Endothelial cell of umbilical vein (primary cell): ENCODE results near the gene A3GALT2. TPM values are rescaled to one million over a fixed set of nuclear protein-coding genes. Genes with fewer than 3 reads are reported as not detected.

Experiments
- BruUV-seq: library from RNA; stranded (reverse); fragments of 400-500 nt; replicated peaks from 2 replicates; lab custom pipeline; 2021; lab: Mats Ljungman, UMichigan
- CTCF ChIA-PET: fragments of 300-600, 350-600 bp; sonication (Branson Sonifier 250); formaldehyde crosslinking; loops from one replicate; lab custom pipeline; 2021; ENCODE audit warnings: antibody characterized with exemption, inconsistent platforms; lab: Charles Lee
- POLR2A ChIA-PET: fragments of 300-600, 350-600 bp; sonication (Branson Sonifier 250); formaldehyde crosslinking; loops from one replicate; lab custom pipeline; 2021; ENCODE audit warnings: antibody characterized with exemption, inconsistent platforms; lab: Charles Lee
- DNase-seq: peaks from one replicate; pipeline ENCODE4 v3.0.0-alpha.2; 2011; ENCODE audit warnings: low read depth, low spot score
- FAIRE-seq: peaks from 2 replicates; lab custom pipeline; 2011; peaks lifted over from hg19 to GRCh38; lab: Jason Lieb, UNC
- H2AFZ ChIP-seq: 2 replicates; pipeline ENCODE4 v1.6.0; 2012; ENCODE audit warnings: low read depth, low read length, control low read depth, inconsistent platforms
- H3K27ac ChIP-seq: 2 replicates; pipeline ENCODE4 v1.5.1; 2011; ENCODE audit warnings: low read depth, mild to moderate bottlenecking, control low read depth, low read length, moderate library complexity; ENCODE audit not compliant: insufficient read depth
- H3K27me3 ChIP-seq, 2 experiments: 2 replicates each; pipeline versions ENCODE4 v1.6.0 to v1.6.1; 2011; ENCODE audit warnings: low read length in 2 of 2, mixed read lengths in 1 of 2; ENCODE audit not compliant: control insufficient read depth in 2 of 2, insufficient read depth in 2 of 2
- H3K36me3 ChIP-seq, 2 experiments: 2 replicates in 1 of 2; 3 replicates in 1 of 2; pipeline ENCODE4 v1.5.1; 2011; ENCODE audit warnings: low read length in 2 of 2, mild to moderate bottlenecking in 1 of 2, moderate library complexity in 1 of 2; ENCODE audit not compliant: control insufficient read depth in 2 of 2, insufficient read depth in 2 of 2; ENCODE audit errors: extremely low read depth in 1 of 2
- H3K4me1 ChIP-seq: 3 replicates; pipeline ENCODE4 v1.5.1; 2011; ENCODE audit warnings: mild to moderate bottlenecking, low read length; ENCODE audit not compliant: control insufficient read depth, insufficient read depth; ENCODE audit errors: extremely low read depth
- H3K4me2 ChIP-seq: 2 replicates; pipeline ENCODE4 v1.6.1; 2011; ENCODE audit warnings: low read length, control low read depth, mixed read lengths; ENCODE audit not compliant: insufficient read depth
- H3K4me3 ChIP-seq, 3 experiments: fragments of 200-600 bp in 1 of 3; sonication (generic), shearing (Covaris generic) in 1 of 3; replicated peaks in 1 of 3; 2 replicates each; pipeline ENCODE4 v1.5.1; 2011 to 2016; ENCODE audit warnings: control low read depth in 3 of 3, low read length in 3 of 3, mild to moderate bottlenecking in 2 of 3, inconsistent platforms in 1 of 3, low read depth in 1 of 3, moderate library complexity in 1 of 3; ENCODE audit not compliant: insufficient read depth in 1 of 3
- H3K79me2 ChIP-seq: 2 replicates; pipeline ENCODE4 v1.6.0; 2012; ENCODE audit warnings: low read length, inconsistent platforms; ENCODE audit not compliant: control insufficient read depth, insufficient read depth
- H3K9ac ChIP-seq: replicated peaks from 2 replicates; pipeline ENCODE3; 2011; ENCODE audit warnings: low read length, control low read depth; ENCODE audit not compliant: insufficient read depth; ENCODE audit errors: extremely low read depth
- H3K9me1 ChIP-seq: replicated peaks from 3 replicates; pipeline ENCODE4 v1.6.0; 2011; ENCODE audit warnings: mild to moderate bottlenecking, low read length; ENCODE audit not compliant: control insufficient read depth, insufficient read depth; ENCODE audit errors: extremely low read depth
- H3K9me3 ChIP-seq: replicated peaks from 2 replicates; pipeline ENCODE4 v1.5.1; 2012; ENCODE audit warnings: low read length, inconsistent platforms; ENCODE audit not compliant: control insufficient read depth, insufficient read depth
- H4K20me1 ChIP-seq: replicated peaks from 2 replicates; pipeline ENCODE3; 2011; ENCODE audit warnings: mild to moderate bottlenecking, low read length; ENCODE audit not compliant: control insufficient read depth, insufficient read depth; ENCODE audit errors: extremely low read depth
- EZH2 ChIP-seq: IDR thresholded peaks from 2 replicates; pipeline ENCODE4 v1.6.1; 2012; ENCODE audit warnings: borderline replicate concordance, low read depth, mild to moderate bottlenecking, moderate library complexity, low read length, inconsistent platforms; ENCODE audit not compliant: severe bottlenecking
- FOS ChIP-seq: IDR thresholded peaks from 2 replicates; pipeline ENCODE4 v1.6.1; 2011; ENCODE audit warnings: mild to moderate bottlenecking, low read length, moderate library complexity, borderline replicate concordance; ENCODE audit not compliant: insufficient read depth
- GATA2 ChIP-seq: IDR thresholded peaks from 2 replicates; pipeline ENCODE4 v1.7.0; 2011; ENCODE audit warnings: low read depth, mild to moderate bottlenecking, moderate library complexity, mixed read lengths, low read length; ENCODE audit not compliant: insufficient read length, insufficient read depth
- JUN ChIP-seq: IDR thresholded peaks from 2 replicates; pipeline ENCODE4 v1.6.1; 2011; ENCODE audit warnings: borderline replicate concordance, low read depth; ENCODE audit not compliant: insufficient read length, insufficient read depth
- MYC ChIP-seq: IDR thresholded peaks from one replicate; pipeline ENCODE4 v1.6.1; 2011; ENCODE audit warnings: mild to moderate bottlenecking, low read depth, low read length
- POLR2A ChIP-seq: IDR thresholded peaks from 2 replicates; pipeline ENCODE4 v1.6.1; 2012; ENCODE audit warnings: low read depth, mild to moderate bottlenecking, control low read depth, low read length
- POLR2AphosphoS5 ChIP-seq: IDR thresholded peaks from 2 replicates; pipeline ENCODE4 v1.6.1; 2012; ENCODE audit warnings: low read depth, mild to moderate bottlenecking, control low read depth, low read length, moderate library complexity; ENCODE audit not compliant: insufficient read depth
- dilution Hi-C: fragments of 300-500 bp; cut with MboI; formaldehyde crosslinking; loops from one replicate; pipeline ENCODE4 v1.15.0; 2019; ENCODE audit warnings: low sequenced_read_pairs; ENCODE audit not compliant: extremely low pct_ligation_motif_present
- intact Hi-C: fragments of 100-400 bp; cut with micrococcal nuclease; formaldehyde crosslinking; loops from one replicate; pipeline ENCODE4 v1.10.0; 2022
- polyA plus RNA-seq, 4 experiments: library from polyadenylated mRNA; depleted of rRNA in 3 of 4; stranded (reverse) in 3 of 4; unstranded in 1 of 4; fragments of >200 nt; gene quantifications; 2 replicates each; pipeline versions ENCODE4 v1.2.1 to v1.2.3, GENCODE V29; 2011 to 2012; ENCODE audit warnings: missing spikeins in 1 of 4
- total RNA-seq: library from RNA; stranded (reverse); gene quantifications from 2 replicates; pipeline ENCODE4 v1.2.3, GENCODE V29; 2021
- TF ChIP-seq, protein P1 (sequence below): IDR thresholded peaks from 2 replicates; pipeline ENCODE4 v1.6.1; 2011; ENCODE audit not compliant: insufficient read depth, insufficient read length
- TF ChIP-seq, protein P2 (sequence below), 2 donors: IDR thresholded peaks; 1 replicate in 1 of 2; 2 replicates in 1 of 2; pipeline ENCODE4 v1.5.1; 2011; ENCODE audit warnings: low read length in 2 of 2, mild to moderate bottlenecking in 2 of 2, moderate library complexity in 2 of 2, control low read depth in 1 of 2, inconsistent platforms in 1 of 2, low read depth in 1 of 2; ENCODE audit not compliant: insufficient read depth in 1 of 2; ENCODE audit errors: extremely low read depth in 1 of 2

Gene A3GALT2
- total and polyA plus RNA-seq, 2 donors (not counting 3 experiments of a cell fraction or from before 2014, with no cell fraction given) = not detected

DNA sequence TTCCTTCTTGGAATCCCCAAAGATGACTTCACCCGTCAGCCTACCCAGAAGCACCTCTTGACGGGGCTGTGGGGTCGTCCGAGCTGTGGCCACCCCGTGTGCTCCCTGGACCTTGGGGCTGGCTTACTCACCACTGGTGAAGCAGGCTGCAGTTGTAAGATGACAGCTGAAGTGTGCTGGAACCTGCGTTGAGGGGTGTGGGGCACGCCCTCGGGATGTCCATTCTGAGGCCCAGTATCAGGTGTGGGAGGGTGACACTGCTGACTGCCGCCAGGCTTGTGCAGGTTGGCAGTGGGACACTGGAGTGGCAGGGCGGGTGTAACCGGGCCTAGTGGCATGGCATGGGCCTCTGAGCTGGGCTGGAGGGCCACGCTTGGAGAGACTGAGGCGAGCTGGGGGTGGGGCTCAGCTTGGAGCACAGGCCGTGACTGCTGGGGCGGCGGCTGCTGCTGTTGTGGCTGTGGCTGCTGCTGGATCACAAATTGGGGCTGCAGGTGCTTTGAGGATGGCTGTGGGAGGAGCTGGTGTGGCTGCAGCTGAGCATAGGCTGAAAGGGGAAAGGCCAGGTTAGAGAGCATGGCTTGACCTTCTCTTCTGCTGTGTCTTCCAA lies 33.9 kb upstream of the A3GALT2 start:
- Histone ChIP-seq H3K36me3 (no peaks in the 10 kb centered on the region), H3K9me1 (no peaks in the 10 kb centered on the region), H3K4me3 (no peak overlapping the region), H3K27ac (no peak overlapping the region), H3K9ac (no peak overlapping the region), H3K4me2 (no peak overlapping the region), H3K4me1 (peaks cover 5% of the 10 kb centered on the region), H2AFZ (no peak overlapping the region), H4K20me1 (no peaks in the 10 kb centered on the region), H3K9me3 (no peaks in the 10 kb centered on the region), H3K27me3 (no peaks in the 10 kb centered on the region), H3K79me2 (no peaks in the 10 kb centered on the region)
- ChIA-PET CTCF (interaction anchor here (1.2 to 1.4 kb wide), 3 partner anchors 10 to 15 kb away, joined by 3 to 5 read pairs (median 3); no protein-coding TSS in a partner anchor), POLR2A (no interaction called here)
- TF ChIP-seq POLR2AphosphoS5 (no peak), FOS (no peak), JUN (no peak)
- intact Hi-C loops = no loop called here
- FAIRE-seq = no peak
- no peak for DNase-seq
- BruUV-seq = no TSS peak
- dilution Hi-C loops = no loop called here

GRCh38 chr1:33353531-33353930 lies 32.6 kb upstream of the A3GALT2 start:
- H3K9me1 ChIP-seq = no peaks in the 10 kb centered on the region
- H3K36me3 ChIP-seq = no peaks in the 10 kb centered on the region
- intact Hi-C loops = no loop called here
- FAIRE-seq (no peak), DNase-seq (no peak)
- no peaks in the 10 kb centered on the region for H3K27me3 ChIP-seq
- H3K4me2 ChIP-seq = no peak overlapping the region
- H2AFZ ChIP-seq = no peak overlapping the region
- peaks cover 5% of the 10 kb centered on the region for H3K4me1 ChIP-seq
- POLR2A ChIA-PET = no interaction called here
- dilution Hi-C loops = no loop called here
- BruUV-seq = no TSS peak
- H3K79me2 ChIP-seq = peaks cover 9% of the 10 kb centered on the region
- H3K9me3 ChIP-seq = no peaks in the 10 kb centered on the region
- CTCF ChIA-PET = interaction anchor here (1.4 kb wide), 1 partner anchor 14 kb away, joined by 3 read pairs; no protein-coding TSS in a partner anchor
- TF ChIP-seq, protein P1, sequence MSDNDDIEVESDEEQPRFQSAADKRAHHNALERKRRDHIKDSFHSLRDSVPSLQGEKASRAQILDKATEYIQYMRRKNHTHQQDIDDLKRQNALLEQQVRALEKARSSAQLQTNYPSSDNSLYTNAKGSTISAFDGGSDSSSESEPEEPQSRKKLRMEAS = no peak
- TF ChIP-seq EZH2 (no peak), POLR2AphosphoS5 (no peak), GATA2 (no peak), FOS (no peak), JUN (no peak), MYC (no peak), POLR2A (no peak)
- TF ChIP-seq, protein P2, sequence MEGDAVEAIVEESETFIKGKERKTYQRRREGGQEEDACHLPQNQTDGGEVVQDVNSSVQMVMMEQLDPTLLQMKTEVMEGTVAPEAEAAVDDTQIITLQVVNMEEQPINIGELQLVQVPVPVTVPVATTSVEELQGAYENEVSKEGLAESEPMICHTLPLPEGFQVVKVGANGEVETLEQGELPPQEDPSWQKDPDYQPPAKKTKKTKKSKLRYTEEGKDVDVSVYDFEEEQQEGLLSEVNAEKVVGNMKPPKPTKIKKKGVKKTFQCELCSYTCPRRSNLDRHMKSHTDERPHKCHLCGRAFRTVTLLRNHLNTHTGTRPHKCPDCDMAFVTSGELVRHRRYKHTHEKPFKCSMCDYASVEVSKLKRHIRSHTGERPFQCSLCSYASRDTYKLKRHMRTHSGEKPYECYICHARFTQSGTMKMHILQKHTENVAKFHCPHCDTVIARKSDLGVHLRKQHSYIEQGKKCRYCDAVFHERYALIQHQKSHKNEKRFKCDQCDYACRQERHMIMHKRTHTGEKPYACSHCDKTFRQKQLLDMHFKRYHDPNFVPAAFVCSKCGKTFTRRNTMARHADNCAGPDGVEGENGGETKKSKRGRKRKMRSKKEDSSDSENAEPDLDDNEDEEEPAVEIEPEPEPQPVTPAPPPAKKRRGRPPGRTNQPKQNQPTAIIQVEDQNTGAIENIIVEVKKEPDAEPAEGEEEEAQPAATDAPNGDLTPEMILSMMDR (IDR thresholded peaks at IDR 0.05; ENCODE audit: extremely low read depth in 1 of 2, insufficient read depth in 1 of 2, low read depth in 1 of 2, low read length in 2 of 2) = no peak
- no peak overlapping the region for H3K9ac ChIP-seq
- no peak overlapping the region for H3K27ac ChIP-seq
- no peaks in the 10 kb centered on the region for H4K20me1 ChIP-seq
- H3K4me3 ChIP-seq = no peak overlapping the region
